HepG2 (cell line): ENCODE measurements around the gene SMPD3. TPM values are rescaled to one million over a fixed set of nuclear protein-coding genes. Genes with fewer than 3 reads are reported as not detected.

ENCODE experiments used
- ETV6 ChIP-seq: sonication (generic); formaldehyde crosslinking; conservative IDR thresholded peaks from 2 replicates; pipeline ENCODE4 v1.4.0; 2020; ENCODE audit warnings: missing genetic modification reagents
- FOXA1 ChIP-seq, 2 experiments: fragments of 450-650 bp in 1 of 2; sonication (generic) in 1 of 2; formaldehyde crosslinking in 1 of 2; IDR thresholded peaks; 2 replicates each; pipeline versions ENCODE4 v1.4.0 to v1.6.1; 2016 to 2020; ENCODE audit warnings: missing genetic modification reagents in 1 of 2
- FOXP1 ChIP-seq, 2 experiments: fragments of 450-650 bp in 1 of 2; IDR thresholded peaks; 2 replicates each; pipeline ENCODE4 v1.6.1; 2017 to 2018; ENCODE audit warnings: antibody characterized with exemption in 1 of 2
- HMGA1 ChIP-seq: sonication (generic); formaldehyde crosslinking; conservative IDR thresholded peaks from 2 replicates; pipeline ENCODE4 v1.4.0; 2020; ENCODE audit warnings: missing genetic modification reagents
- ISL2 ChIP-seq: sonication (generic); formaldehyde crosslinking; IDR thresholded peaks from 2 replicates; pipeline ENCODE4 v1.5.0; 2020; ENCODE audit warnings: missing genetic modification reagents
- KDM3A ChIP-seq: IDR thresholded peaks from 2 replicates; pipeline ENCODE4 v1.6.1; 2018; ENCODE audit warnings: low read depth, missing compliant biosample characterization
- MED13 ChIP-seq: sonication (generic); formaldehyde crosslinking; IDR thresholded peaks from 2 replicates; pipeline ENCODE4 v1.5.0; 2020; ENCODE audit warnings: missing genetic modification reagents
- PLRG1 ChIP-seq: fragments of 450-650 bp; conservative IDR thresholded peaks from 2 replicates; pipeline ENCODE4 v1.6.1; 2016
- PREB ChIP-seq: sonication (generic); formaldehyde crosslinking; IDR thresholded peaks from 2 replicates; pipeline ENCODE4 v1.4.0; 2020; ENCODE audit warnings: missing genetic modification reagents
- RNF2 ChIP-seq: fragments of 450-650 bp; conservative IDR thresholded peaks from 2 replicates; pipeline ENCODE4 v1.6.1; 2016; ENCODE audit warnings: low read depth
- SCMH1 ChIP-seq: sonication (generic); formaldehyde crosslinking; IDR thresholded peaks from 2 replicates; pipeline ENCODE4 v1.9.0; 2021; ENCODE audit warnings: missing genetic modification reagents, mild to moderate bottlenecking, borderline replicate concordance
- SKI ChIP-seq: fragments of 450-650 bp; IDR thresholded peaks from one replicate; pipeline ENCODE4 v1.6.1; 2018; ENCODE audit warnings: mild to moderate bottlenecking; ENCODE audit not compliant: partially characterized antibody
- SNRNP70 ChIP-seq: fragments of 200-400 bp; formaldehyde crosslinking; IDR thresholded peaks from 2 replicates; pipeline ENCODE4 v1.6.1; 2017; ENCODE audit warnings: mild to moderate bottlenecking, low read depth, low read length, moderate library complexity
- SSRP1 ChIP-seq: IDR thresholded peaks from 2 replicates; pipeline ENCODE4 v1.6.1; 2016; ENCODE audit warnings: control low read depth
- TCF7L2 ChIP-seq: IDR thresholded peaks from 2 replicates; pipeline ENCODE4 v1.6.1; 2011; ENCODE audit warnings: mild to moderate bottlenecking, low read depth, low read length, moderate library complexity
- TEAD3 ChIP-seq: optimal IDR thresholded peaks from 2 replicates; pipeline ENCODE3; 2016; ENCODE audit warnings: borderline replicate concordance
- ZBTB44 ChIP-seq: sonication (generic); formaldehyde crosslinking; IDR thresholded peaks from 2 replicates; pipeline ENCODE4 v1.4.0; 2020; ENCODE audit warnings: missing genetic modification reagents
- ZC3H4 ChIP-seq: sonication (generic); formaldehyde crosslinking; IDR thresholded peaks from 2 replicates; pipeline ENCODE4 v1.4.0; 2020; ENCODE audit warnings: missing genetic modification reagents, borderline replicate concordance
- ZNF180 ChIP-seq: sonication (generic); formaldehyde crosslinking; IDR thresholded peaks from 2 replicates; pipeline ENCODE4 v1.4.0; 2020; ENCODE audit warnings: low read depth, missing genetic modification reagents, borderline replicate concordance
- ZNF274 ChIP-seq: sonication (generic); formaldehyde crosslinking; IDR thresholded peaks from 2 replicates; pipeline ENCODE4 v1.5.1; 2020; ENCODE audit warnings: mild to moderate bottlenecking, missing genetic modification reagents
- ZNF343 ChIP-seq: sonication (generic); formaldehyde crosslinking; IDR thresholded peaks from 2 replicates; pipeline ENCODE4 v1.4.0; 2020; ENCODE audit warnings: mild to moderate bottlenecking, missing genetic modification reagents
- ZNF709 ChIP-seq: sonication (generic); formaldehyde crosslinking; IDR thresholded peaks from 2 replicates; pipeline ENCODE4 v1.5.0; 2020; ENCODE audit warnings: mild to moderate bottlenecking, missing genetic modification reagents
- ZNF746 ChIP-seq: sonication (generic); formaldehyde crosslinking; IDR thresholded peaks from 2 replicates; pipeline ENCODE4 v1.8.0; 2022; ENCODE audit warnings: mild to moderate bottlenecking, missing genetic modification reagents
- ZSCAN29 ChIP-seq: sonication (generic); formaldehyde crosslinking; conservative IDR thresholded peaks from 2 replicates; pipeline ENCODE4 v1.4.0; 2020; ENCODE audit warnings: mild to moderate bottlenecking, missing genetic modification reagents
- polyA plus RNA-seq, 8 experiments: library from polyadenylated mRNA; depleted of rRNA in 3 of 8; stranded (reverse) in 7 of 8; unstranded in 1 of 8; fragments of >200 nt; fragmentation: Illumina TruSeq in 4 of 8; extraction: Trizol in 4 of 8; gene quantifications; 2 replicates each; pipeline versions ENCODE4 v1.2.1 to v1.2.3, GENCODE V29; 2011 to 2016; ENCODE audit warnings: low read depth in 4 of 8, missing spikeins in 1 of 8, mixed read lengths in 1 of 8; ENCODE audit not compliant: insufficient read depth in 1 of 8
- total RNA-seq, 5 experiments: library from RNA; depleted of rRNA; stranded (reverse); fragments of >200 nt; fragmentation: Illumina TruSeq; extraction: Trizol; gene quantifications; 2 replicates each; pipeline ENCODE4 v1.2.3, GENCODE V29; 2016; ENCODE audit warnings: low read depth in 1 of 5
- TF ChIP-seq, protein P1 (sequence below): sonication (generic); formaldehyde crosslinking; conservative IDR thresholded peaks from 2 replicates; pipeline ENCODE4 v1.4.0; 2020; ENCODE audit warnings: missing genetic modification reagents
- TF ChIP-seq, protein P2 (sequence below): fragments of 450-650 bp; IDR thresholded peaks from 2 replicates; pipeline ENCODE4 v1.6.1; 2016

SMPD3 gene
- total and polyA plus RNA-seq, 2 of the 13 experiments (the other 11 are each of a cell fraction or from before 2014, with no cell fraction given): 0.07 to 0.32 TPM

GRCh38 chr16:68328151-68328859, 120.0 kb downstream of the SMPD3 start (continued):
- TF ChIP-seq, protein P1, sequence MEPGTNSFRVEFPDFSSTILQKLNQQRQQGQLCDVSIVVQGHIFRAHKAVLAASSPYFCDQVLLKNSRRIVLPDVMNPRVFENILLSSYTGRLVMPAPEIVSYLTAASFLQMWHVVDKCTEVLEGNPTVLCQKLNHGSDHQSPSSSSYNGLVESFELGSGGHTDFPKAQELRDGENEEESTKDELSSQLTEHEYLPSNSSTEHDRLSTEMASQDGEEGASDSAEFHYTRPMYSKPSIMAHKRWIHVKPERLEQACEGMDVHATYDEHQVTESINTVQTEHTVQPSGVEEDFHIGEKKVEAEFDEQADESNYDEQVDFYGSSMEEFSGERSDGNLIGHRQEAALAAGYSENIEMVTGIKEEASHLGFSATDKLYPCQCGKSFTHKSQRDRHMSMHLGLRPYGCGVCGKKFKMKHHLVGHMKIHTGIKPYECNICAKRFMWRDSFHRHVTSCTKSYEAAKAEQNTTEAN (CRISPR knock-in tag): no peak
- TF ChIP-seq ZNF343 (CRISPR knock-in tag) (peak; percentile 57; the same call in 1 of the 2 replicates), ZNF746 (CRISPR knock-in tag) (no peak), PLRG1 (no peak), ZNF709 (CRISPR knock-in tag) (no peak), FOXP1 (IDR thresholded peaks at IDR 0.05) (no peak), FOXP1 (CRISPR knock-in tag; IDR thresholded peaks at IDR 0.05) (peak; percentile 25; the same call in 1 of the 2 replicates), RNF2 (no peak), SNRNP70 (no peak), SKI (no peak), ZNF274 (CRISPR knock-in tag) (no peak), KDM3A (CRISPR knock-in tag) (peak; percentile 90), ETV6 (CRISPR knock-in tag) (no peak), MED13 (CRISPR knock-in tag) (no peak), ISL2 (CRISPR knock-in tag) (peak; percentile 63), FOXA1 (IDR thresholded peaks at IDR 0.05) (no peak), FOXA1 (CRISPR knock-in tag; IDR thresholded peaks at IDR 0.05) (peak; percentile 65), SSRP1 (peak; percentile 93; the same call in 1 of the 2 replicates), ZBTB44 (CRISPR knock-in tag) (no peak), PREB (CRISPR knock-in tag) (no peak), SCMH1 (CRISPR knock-in tag) (no peak), TCF7L2 (no peak), ZC3H4 (no peak), ZSCAN29 (CRISPR knock-in tag) (peak; percentile 61; the same call in 1 of the 2 replicates), ZNF180 (no peak), TEAD3 (CRISPR knock-in tag) (peak; percentile 83), HMGA1 (no peak)
- TF ChIP-seq, protein P2, sequence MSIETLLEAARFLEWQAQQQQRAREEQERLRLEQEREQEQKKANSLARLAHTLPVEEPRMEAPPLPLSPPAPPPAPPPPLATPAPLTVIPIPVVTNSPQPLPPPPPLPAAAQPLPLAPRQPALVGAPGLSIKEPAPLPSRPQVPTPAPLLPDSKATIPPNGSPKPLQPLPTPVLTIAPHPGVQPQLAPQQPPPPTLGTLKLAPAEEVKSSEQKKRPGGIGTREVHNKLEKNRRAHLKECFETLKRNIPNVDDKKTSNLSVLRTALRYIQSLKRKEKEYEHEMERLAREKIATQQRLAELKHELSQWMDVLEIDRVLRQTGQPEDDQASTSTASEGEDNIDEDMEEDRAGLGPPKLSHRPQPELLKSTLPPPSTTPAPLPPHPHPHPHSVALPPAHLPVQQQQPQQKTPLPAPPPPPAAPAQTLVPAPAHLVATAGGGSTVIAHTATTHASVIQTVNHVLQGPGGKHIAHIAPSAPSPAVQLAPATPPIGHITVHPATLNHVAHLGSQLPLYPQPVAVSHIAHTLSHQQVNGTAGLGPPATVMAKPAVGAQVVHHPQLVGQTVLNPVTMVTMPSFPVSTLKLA: no peak
